ENCODE data around the gene SMAD6.

- TF ChIP-seq GATA2 (IDR thresholded peaks at IDR 0.05; ENCODE audit: low read depth, low read length): no peak
- no peak for TF ChIP-seq GATA3 (IDR thresholded peaks at IDR 0.05; ENCODE audit: low read depth, low read length)
These were observed 2.2 kb downstream of the SMAD6 start for GRCh38 chr15:66704019-66704802.
